HG03175 (cell line): Measurements from ENCODE around the gene OR8B3.

Experiments used
- ATAC-seq: cut with Tn5 transposase; IDR thresholded peaks from one replicate; pipeline ENCODE4 v1.9.1; 2021; ENCODE audit warnings: mild to moderate bottlenecking, moderate library complexity; ENCODE audit not compliant: unreplicated experiment

OR8B3 gene

GRCh38 chr11:124376280-124376679 lies 22.5 kb downstream of the OR8B3 start:
- ATAC-seq, result no peak

DNA sequence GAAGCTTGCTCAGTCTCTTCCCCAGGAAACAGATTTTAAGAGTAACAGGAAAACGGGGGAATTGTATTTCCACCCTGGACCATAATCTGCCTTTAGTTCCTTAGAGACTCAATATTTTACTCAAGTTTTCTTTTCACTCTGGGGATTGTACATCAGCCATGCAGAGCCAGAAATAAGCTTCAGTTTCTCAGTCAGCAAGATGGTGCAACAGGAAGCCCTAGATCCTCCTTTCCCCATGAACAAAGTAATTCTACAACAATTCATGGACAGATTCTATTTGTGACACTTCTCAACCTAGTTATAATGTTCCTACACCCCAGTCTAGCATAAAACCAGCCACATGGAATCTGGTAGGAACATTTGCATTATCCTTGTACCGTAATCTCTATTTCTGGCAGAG lies 39.3 kb downstream of the OR8B3 start:
- ATAC-seq, result no peak

- ATAC-seq, result no peak
These were observed 52.4 kb downstream of the OR8B3 start for GRCh38 chr11:124346311-124346955.
